Mammary microvascular endothelial cell (primary cell): ENCODE results near the gene CPSF6. TPM values are rescaled to one million over a fixed set of nuclear protein-coding genes. Genes with fewer than 3 reads are reported as not detected.

Source experiments
- total RNA-seq: library from RNA; depleted of rRNA; stranded (reverse); fragments of >200 nt; gene quantifications from 2 replicates; pipeline ENCODE4 v1.2.3, GENCODE V29; 2015

CPSF6 gene, protein sequence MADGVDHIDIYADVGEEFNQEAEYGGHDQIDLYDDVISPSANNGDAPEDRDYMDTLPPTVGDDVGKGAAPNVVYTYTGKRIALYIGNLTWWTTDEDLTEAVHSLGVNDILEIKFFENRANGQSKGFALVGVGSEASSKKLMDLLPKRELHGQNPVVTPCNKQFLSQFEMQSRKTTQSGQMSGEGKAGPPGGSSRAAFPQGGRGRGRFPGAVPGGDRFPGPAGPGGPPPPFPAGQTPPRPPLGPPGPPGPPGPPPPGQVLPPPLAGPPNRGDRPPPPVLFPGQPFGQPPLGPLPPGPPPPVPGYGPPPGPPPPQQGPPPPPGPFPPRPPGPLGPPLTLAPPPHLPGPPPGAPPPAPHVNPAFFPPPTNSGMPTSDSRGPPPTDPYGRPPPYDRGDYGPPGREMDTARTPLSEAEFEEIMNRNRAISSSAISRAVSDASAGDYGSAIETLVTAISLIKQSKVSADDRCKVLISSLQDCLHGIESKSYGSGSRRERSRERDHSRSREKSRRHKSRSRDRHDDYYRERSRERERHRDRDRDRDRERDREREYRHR
- total RNA-seq = 26.0 and 27.3 TPM in 2 replicates

DNA sequence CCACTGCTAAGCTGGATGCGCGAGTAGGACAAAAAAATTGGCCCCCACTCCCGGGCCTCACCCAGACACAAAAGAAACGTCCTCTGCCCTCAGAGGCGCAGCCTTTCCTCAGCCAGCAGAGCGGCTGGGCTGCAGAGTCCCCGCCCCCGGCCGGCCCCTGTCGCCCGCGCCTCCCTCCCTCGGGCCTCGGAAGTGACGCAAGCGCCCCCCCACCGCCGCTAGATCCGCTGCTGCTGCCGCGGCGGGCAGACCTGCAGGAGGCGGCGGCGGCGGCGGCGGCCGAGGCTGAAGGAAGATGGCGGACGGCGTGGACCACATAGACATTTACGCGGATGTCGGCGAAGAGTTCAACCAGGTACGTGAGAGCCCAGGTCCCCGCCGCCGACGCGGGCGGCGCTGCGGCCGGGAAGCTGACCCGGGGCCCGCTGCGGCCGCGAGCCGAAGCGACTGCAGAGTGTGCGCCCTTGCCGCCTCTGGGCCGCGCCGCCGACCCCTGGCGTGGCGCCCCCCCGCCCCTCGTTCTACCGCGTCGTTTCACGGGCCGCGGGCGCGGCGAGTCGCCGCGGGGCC is at the start of gene CPSF6:
CPSF6 (plus strand) TSS at position 218 of the 570 bp plus-strand sequence; CDS start at position 296, 78 bp downstream.

Other genes with a start within 250 kb of the CPSF6 start
- not detected in 2 replicates for gene LYZ, start 108.8 kb downstream of the CPSF6 start, total RNA-seq
- 29.1 and 43.8 TPM in 2 replicates for gene YEATS4, start 120.2 kb downstream of the CPSF6 start, total RNA-seq
- gene FRS2, start 230.8 kb downstream of the CPSF6 start, total RNA-seq = 9.9 and 13.9 TPM in 2 replicates